Measurements from ENCODE around the gene NPRL2.

GRCh38 chr3:50330330-50330729 is 20.2 kb downstream of the NPRL2 start:
- no peak for TF ChIP-seq PHB (CRISPR knock-in tag; IDR thresholded peaks at IDR 0.05)
- TF ChIP-seq ZNF121 (CRISPR knock-in tag; conservative IDR thresholded peaks at IDR 0.05): no peak
- no peak for TF ChIP-seq TAF1 (IDR thresholded peaks at IDR 0.05; ENCODE audit: control insufficient read depth, extremely low read depth, insufficient read depth, low read length, severe bottlenecking)
- TF ChIP-seq, protein P1, sequence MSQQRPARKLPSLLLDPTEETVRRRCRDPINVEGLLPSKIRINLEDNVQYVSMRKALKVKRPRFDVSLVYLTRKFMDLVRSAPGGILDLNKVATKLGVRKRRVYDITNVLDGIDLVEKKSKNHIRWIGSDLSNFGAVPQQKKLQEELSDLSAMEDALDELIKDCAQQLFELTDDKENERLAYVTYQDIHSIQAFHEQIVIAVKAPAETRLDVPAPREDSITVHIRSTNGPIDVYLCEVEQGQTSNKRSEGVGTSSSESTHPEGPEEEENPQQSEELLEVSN (IDR thresholded peaks at IDR 0.05; ENCODE audit: borderline replicate concordance in 1 of 2, extremely low read depth in 1 of 2, insufficient read depth in 1 of 2, insufficient read length in 1 of 2, low read depth in 1 of 2, low read length in 1 of 2, poor library complexity in 1 of 2, severe bottlenecking in 1 of 2): no peak
- TF ChIP-seq ETS1 (conservative IDR thresholded peaks at IDR 0.05; ENCODE audit: control insufficient read depth, low read depth, low read length): no peak
- no peak for TF ChIP-seq TBL1XR1 (IDR thresholded peaks at IDR 0.05; ENCODE audit: low read length in 2 of 2)
- no peak for TF ChIP-seq POU5F1 (IDR thresholded peaks at IDR 0.05; ENCODE audit: borderline replicate concordance, low read depth, low read length, partially characterized antibody)
- TF ChIP-seq, protein P2, sequence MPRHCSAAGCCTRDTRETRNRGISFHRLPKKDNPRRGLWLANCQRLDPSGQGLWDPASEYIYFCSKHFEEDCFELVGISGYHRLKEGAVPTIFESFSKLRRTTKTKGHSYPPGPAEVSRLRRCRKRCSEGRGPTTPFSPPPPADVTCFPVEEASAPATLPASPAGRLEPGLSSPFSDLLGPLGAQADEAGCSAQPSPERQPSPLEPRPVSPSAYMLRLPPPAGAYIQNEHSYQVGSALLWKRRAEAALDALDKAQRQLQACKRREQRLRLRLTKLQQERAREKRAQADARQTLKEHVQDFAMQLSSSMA (CRISPR knock-in tag; IDR thresholded peaks at IDR 0.05): no peak
- TF ChIP-seq SRSF1 (IDR thresholded peaks at IDR 0.05; ENCODE audit: low read depth, low read length): no peak
- no peak for TF ChIP-seq FOXA1 (IDR thresholded peaks at IDR 0.05; ENCODE audit: borderline replicate concordance)

Data from K562 (cell line).